ENCODE results near the gene KRTAP5-1.

Gene KRTAP5-1

DNA sequence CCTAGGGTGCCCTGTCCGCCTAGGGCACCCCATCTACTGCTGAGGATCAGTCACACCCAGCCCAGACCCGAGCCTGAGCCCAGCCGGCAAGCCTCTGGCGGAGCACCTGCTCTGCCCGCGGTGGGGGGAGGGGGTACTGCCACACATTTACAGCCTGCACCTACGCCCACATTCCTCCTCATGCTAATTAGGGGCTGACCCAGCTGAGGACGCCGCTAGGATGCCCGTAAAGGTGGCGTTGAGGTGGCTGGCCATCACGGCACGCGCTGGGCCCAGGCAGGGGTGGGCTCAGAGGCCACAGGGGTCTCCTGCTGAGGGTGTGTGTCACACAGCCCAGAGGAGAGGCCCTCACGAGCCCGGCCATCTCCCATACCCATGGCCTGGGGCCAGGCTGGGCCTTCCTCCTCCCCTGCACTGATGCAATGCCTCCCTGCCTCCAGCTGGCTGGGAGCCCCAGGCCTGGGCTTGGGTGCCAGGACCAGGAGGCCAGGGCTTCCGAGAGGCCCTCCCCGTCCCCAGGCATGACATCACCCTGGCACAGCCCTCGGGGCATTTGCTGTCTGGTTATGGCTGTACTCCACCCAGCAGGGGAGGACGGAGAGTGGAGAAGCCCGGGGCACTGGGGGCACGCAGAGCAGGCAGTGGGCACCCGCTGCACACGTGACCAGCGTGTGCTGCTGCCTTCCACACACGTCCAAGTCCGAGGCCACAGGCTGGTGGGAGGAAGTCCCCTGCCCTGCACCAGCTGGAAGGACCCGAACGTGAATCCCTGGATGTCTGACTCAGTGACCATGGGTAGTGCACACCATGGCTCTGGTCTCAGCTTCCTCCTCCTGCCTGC is 25.8 kb downstream of the KRTAP5-1 start:
- DNase-seq (ENCODE audit: low spot score) = no peak

DNA sequence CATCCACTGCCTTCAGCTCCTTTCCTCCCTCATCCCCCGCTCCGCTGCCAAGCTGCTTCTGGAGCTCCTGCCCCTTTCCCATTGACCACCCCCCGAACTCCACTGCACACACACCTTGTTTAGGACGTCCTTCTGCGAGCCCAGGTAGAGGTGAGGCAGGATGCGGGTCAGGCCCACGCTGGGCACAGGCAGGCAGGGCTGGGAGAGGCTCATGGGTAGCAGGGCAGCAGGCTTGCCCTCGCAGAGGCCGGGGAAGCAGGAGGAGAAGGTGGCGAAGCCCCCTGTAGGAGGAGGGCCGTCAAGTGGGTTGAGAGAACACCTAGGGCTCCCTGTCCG is 26.3 kb downstream of the KRTAP5-1 start:
- DNase-seq (ENCODE audit: low spot score) = no peak

DNA sequence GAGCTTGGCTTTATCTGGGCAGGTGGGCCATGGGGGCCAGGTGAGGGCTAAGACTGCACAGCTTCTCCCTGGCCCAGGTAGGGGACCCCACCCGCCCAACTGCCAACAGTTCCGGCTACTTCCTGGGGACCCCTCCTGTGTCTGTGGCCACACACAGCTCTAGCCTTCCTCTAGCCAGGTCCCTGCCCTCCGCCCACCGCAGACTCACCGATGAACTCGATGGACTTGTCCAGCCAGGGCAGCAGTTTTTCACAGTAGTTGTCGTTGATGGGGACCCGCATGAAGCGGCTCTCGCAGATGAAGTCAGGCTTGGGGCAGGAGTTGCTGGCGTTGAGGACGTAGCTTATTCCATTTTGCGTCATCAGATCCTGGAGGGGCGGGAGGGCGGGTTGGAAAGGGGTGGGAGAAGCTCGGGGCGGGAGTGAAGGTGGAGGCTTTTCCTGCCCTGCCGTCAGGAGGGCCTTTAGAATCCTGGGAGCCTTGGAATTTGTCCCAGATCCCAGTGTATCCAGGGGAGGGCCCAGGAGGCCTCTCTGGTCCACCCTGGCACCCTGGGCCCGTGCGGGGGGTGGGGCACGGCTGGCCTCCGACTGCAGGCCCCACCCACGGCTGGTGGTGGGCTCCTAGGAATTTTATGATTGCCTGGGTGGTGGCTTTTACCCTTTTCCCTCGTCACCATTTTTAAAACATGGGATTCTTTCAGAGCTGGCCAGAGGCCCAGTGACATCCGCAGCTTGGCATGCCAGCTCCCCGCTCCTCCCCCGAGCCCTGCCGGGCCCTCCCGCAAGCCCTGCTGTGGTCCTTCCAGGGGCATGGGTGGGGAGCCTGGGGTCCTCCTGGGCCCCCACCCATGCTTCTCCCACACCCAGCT is 26.9 kb downstream of the KRTAP5-1 start:
- DNase-seq (ENCODE audit: low spot score) = no peak

DNA sequence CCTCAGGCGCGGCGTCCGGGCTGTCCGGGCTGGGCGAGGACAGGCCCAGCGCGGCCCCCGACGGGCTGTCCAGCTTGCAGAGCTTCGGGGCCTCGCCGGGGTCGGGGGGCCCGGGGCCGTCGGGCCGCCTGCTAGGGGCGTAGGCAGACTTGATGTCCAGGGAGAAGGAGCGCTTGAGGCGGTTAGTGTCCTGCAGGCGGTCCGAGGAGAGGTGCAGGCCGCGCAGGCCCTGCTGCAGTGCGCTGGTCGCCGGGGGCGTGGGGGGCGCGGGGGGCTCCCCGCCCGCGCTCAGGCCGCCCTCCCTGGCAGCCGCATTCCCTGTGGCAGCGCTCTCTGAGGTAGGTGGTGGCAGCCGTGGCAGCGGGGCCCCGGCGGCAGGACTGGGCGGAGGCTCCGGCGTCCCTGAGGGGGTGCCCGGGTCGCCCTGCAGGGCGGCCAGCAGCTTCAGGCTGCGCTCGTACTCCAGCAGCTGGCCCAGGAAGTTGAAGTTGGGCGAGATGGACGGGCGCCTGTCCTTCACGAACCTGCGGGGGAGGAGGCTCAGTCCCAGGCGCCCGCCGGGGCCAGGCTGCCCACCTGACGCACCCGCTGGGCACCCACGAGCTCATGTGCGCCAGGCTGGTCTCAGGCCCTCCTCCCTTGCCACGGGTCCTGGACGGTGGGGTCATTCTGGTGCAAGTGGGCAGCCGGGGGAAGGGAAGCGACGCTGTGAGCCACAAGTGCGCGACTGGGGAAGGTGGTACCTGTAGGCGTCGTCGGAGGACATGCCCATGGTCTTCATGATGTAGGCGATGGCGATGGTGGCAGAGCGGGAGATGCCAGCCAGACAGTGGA is 27.8 kb downstream of the KRTAP5-1 start:
- DNase-seq (ENCODE audit: low spot score) = no peak

DNA sequence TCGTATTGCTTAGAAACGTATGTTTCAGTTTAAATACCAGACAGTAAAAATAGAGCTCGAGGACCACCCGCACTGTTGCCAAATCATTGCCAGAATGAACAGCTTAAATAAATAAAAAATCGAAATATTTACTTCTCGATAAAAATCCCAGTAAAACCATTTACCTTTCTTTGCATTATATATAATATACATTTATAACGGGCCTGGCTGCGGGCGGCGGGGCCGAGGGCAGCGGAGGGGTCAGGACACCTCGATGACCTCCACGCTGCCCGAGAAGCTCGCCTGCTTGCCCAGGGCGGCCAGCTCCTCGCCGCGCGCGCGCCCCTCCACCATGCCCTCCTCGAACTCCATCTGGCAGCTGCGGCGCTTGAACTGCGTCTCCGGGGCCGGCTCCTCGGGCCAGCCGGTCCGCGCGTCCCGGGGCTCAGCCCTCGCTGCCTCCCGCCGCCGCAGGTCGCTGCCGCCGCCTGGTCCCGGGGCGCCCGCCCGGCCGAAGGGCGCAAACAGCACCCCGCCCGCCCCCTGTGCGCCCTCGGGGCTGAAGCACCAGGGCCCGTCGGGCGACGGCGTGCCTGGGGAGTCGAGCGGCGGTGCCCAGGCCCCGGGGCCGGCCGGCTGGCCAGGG is 28.7 kb downstream of the KRTAP5-1 start:
- no peak for DNase-seq (ENCODE audit: low spot score)

DNA sequence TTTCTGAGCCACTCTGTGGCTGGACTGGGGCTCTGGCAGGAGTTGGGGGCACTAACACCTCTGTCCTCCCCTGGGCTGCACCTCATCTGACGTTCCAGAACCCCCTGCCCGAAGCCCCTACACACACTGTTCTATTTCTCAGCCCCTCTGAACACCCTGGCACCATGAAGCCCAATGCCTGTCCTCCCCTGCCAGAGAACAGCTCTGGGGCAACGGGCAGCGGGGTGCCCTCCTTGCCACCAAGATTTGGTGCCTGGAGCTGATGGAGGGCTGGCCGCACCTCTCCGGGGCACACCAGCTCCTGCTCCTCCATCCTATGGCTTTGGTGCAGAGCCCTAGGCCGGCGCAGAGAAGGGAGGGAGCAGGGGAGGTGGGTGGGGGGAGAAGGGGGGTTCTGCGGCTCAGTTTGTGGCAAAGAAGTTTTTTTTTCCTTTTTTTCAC is 29.4 kb downstream of the KRTAP5-1 start:
- no peak for DNase-seq (ENCODE audit: low spot score)

DNA sequence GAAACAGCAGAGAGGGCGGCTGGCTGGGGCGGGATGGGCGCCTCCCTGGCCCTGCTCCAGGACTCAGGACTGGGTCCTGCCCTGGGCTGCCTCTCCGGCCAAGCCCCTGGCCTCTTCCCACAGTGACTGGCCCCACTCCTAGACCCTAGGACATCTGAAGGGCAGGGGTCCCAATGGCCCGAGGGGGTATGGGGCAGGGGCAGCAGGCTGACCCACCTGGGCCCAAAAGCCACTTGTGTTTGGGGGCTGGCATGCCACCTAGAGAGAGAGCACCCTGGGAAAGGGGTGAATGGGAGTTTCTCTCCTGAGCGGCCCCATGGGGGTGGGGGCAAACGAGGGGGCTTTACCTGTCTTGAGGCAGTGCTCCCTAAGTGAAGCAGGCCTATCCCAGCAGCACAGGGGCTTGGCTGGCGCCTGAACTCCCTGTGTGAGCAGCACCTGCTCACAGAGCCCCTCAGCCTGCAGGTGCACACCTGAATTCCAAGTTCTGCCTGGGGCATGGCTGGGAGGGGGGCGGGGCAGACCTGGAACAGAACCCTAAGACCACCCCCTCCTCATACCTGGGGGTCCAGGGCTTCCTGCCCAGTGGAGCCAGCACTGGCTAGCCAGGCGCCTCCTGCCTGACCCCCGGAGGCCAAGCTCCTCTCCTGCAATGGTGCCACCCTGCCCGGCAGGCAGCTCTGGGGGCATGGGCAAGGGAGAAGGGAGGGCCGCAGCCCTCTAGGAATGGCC is 29.9 kb downstream of the KRTAP5-1 start:
- no peak for DNase-seq (ENCODE audit: low spot score)

DNA sequence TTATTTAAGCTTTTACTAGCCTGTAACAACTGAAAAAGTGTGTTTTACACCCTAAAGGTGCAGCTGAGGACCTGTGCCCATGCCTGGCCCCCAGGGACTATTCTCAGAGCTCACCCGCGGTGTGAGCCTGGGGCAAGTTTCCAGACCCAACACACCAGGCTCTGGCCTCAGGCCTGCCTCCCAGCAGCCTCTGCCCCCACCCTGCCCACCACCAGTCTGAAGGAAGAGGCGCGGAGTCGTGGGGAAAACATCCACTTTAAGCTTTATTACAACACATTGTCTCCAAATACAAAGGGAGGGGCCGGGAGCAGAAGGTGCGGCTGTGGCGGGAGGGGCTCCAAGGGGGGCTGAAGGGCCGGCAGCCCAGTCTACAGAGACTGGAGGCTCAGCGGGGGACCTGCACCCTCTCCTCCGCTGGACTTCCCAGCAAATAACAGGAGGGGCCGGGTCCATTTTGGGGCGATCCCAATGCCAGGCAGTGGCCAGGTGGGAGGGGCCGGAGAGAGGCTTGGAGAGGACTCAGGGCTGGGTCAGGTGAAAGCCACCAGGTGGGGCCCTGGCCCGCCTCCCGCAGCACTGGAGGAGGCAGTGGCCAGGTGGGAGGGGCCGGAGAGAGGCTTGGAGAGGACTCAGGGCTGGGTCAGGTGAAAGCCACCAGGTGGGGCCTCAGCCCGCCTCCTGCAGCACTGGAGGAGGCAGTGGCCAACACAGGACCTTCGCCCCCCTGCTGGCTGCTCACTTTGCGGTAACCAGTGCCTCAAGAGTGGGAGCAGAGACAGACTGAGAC is 31.1 kb downstream of the KRTAP5-1 start:
- no peak for DNase-seq (ENCODE audit: low spot score)

DNA sequence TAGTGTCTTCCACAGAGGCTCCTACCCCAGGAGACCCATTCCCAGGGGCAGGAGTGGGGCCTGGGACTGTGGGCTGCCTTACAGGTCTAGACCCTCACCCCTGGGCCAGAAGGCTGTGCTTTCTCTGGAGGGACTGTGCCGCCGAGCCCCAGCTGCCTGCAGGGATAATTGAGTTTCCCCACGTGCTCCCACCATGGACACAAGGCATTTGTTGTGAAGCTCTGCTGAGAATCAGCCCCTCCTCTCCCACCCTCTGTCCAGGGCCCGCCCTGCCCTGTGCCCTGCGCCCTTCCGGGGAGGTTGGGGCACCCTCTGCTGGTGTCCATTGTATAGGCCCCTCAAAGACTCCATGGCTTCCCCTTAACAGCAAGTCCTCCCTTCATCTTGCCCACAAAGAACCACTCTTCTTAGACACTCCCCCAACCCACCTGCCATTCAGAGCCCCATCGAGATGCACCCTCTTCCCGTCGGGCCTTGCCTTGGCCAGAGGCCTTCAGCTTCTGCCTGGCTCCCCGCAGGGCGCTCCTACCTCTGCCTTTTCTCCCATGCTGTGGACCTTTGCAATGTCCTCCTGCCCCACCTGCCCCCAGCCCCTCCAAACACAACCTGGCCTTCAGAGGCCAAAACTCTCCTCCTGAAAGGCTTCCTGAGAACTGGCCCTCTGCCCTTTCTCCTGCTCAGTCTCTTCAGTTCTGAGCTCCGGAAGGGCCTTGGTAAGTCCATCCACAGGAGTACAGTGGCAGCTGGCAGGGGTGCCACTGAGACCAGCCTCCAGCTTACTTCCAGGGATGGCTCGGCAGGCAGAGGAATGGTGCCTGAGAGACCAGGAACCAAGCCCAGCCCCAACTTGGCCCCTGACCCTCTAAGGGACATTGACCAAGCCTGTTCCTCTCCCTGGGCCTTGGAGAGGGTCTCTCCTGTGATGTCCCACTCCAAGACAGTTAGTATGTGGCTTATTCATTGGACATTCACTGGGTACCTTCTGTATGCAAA is 35.4 kb downstream of the KRTAP5-1 start:
- no peak for DNase-seq (ENCODE audit: low spot score)

DNA sequence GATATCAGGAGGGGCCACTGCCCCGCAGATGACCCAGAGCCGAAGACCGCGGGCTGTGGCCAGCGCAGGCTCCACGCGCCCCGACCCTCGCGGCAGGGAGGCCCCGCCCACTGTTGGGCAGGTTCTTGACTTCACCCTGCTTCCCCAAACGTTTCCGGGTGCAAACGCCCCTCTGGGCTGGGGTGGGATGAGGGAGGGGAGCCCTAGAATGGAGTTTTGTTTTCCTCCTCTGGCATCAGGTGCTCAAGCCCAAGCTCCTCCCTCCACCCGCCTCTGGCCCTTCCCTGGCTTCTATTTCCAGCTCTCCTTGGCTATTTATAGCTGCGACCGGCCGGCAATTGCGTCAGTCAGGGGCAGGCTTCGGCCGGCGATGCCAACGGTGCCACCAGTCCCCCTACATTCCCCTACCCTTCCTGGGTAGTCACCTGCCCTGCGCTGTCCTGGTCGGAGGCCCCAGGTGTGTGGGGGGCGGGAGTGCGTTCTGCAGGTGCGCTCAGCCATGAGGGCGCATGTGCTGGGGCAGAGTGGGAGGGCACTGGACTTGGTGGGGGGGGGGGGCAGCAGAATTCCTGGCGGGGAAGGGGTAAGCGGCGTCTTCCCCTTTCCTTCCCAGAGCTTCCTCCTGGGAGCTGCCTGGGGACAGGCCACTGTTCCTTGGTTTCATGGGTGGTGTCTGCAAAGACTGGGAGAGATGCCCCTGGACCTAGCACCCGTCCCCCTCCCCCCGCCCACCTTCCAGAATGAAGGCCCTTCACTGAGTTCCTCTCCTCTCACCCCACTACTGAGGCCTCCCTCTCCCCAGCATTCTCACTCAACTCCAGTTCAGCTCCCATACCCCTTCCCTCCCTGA is 36.6 kb downstream of the KRTAP5-1 start:
- no peak for DNase-seq (ENCODE audit: low spot score)

DNA sequence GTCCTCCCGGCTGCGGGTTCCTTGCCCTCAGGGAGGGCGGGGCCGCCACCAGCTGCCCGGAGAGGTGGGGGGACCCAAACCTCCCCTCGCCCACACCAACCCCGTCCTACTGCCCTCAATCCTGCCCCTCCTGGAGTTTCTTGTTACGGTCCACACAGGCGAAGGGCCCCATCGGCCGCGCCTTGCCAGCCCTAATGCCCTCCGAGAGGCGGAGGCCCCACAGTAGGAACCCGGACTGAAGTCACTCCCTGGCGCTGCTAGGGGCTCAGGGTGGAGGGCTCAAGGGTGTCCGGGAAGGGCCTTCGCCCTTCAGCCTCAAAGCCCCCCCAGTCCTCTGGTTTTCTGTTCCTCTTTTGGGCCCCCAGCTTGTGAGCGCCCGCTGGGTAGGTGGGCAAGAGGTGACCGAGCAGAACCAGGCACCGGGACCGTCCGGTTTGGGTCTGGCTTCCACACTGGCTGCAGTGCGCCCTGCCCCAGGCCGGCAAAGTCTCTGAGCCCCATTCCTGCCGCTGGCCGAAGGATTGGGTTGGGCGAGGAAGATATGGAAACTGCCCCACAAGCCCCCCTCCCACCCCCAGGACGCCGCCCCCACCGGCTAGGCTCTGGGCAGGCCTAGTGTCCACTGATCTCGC is 37.5 kb downstream of the KRTAP5-1 start:
- DNase-seq (ENCODE audit: low spot score) = no peak

DNA sequence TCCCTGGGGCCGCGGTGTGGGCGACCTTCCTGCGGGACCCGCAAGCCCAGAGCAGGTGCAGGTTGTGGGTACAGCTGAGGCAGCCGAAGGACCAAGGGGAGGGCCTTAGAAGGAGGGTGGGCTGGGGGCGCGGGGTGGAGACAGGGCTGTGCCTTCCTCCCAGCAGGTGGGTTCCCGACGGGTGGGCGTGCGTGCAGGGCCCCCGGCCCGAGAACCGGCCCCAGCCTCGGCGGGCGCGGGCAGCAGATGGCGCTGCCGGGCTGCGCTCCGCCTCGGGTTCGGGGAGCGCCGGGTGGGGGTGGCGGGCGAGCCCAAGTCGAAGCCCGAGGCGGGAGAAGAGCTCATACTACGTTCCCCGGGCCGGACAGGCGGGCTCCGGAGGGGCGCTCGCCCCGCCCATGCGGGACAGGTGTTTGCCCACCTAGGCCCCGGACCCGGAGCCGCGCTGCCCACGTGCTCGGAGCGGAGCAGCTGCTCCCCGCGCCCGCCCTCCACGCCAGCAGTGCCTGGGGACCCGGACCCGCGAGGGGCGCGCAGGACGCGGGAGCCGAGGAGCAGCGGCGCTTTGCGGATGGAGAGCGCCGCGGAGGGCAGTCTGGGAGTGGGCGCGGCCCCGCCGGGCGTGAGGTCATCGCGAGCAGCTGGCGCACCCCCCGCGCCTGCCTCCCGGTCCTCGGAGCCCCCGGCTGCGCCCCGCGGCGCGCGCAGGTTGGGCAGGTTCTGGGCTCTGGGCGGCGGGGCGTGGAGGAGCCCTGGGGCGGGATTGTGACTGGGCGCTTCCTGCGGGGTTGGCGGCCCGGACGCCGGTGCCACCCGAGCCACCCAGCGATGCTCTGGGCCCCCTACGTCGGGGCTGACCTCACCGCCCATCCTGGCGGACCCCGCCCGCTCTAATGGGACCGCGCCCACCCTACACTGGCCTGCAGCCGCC is 38.3 kb downstream of the KRTAP5-1 start:
- DNase-seq (ENCODE audit: low spot score) = peak; percentile 33

DNA sequence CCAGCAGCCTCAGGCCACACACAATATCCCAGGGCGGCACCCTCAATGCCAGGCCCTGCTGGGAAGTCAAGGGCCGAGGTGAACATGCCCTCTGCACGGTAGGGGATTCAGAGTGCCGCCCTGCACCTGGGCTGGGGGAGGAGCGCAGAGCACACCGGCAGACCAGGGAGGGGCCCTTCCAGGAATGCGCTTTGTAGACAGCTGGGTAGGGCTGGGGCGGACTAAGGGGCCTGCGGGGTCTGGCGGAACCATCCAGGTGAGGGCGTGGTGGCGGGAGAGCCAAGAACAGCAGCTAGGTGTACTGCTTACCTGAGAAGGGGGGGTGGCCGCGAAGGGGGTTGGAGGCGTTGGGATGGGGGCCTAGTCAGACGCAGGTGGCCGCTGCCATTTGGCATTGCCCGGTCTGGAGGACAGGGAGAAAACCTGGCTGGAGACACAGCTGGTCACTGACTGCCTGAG is 39.0 kb downstream of the KRTAP5-1 start:
- no peak for DNase-seq (ENCODE audit: low spot score)

DNA sequence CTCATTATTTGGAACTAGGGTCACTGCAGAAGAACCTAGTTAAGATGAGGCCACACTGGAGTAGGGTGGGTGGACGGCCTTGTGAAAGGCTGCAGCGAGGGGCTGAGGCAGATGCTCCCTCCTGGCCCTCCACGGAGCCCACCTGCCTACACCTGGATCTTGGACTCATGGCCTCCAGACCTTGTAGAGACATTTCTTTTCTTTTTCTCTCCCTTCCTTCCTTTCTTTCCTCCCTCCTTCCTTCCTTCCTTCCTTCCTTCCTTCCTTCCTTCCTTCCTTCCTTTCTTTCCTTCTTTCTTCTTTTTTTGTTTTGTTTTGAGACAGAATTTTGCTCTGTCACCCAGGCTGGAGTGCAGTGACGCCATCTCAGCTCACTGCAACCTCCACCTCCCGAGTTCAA is 39.7 kb downstream of the KRTAP5-1 start:
- no peak for DNase-seq (ENCODE audit: low spot score)

DNA sequence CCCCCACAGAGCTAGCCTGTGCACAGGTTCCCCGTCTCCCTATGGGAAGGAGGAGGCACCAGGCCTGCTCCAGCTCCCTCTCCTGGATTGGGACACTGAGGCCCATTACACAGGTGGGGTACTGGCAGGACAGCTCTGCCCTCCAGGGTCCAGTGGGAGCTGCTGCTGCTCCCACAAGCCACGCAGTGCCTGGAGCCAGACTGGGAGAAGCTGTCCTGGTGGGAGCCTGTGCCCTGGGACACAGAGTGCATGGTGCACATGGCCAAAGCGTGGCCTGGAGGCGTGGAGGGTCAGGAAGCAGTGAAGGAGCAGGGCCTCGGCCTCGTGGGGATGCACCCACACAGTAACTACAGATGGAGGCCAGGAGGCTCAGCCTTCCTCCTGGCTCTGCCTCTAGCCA is 40.5 kb downstream of the KRTAP5-1 start:
- no peak for DNase-seq (ENCODE audit: low spot score)

DNA sequence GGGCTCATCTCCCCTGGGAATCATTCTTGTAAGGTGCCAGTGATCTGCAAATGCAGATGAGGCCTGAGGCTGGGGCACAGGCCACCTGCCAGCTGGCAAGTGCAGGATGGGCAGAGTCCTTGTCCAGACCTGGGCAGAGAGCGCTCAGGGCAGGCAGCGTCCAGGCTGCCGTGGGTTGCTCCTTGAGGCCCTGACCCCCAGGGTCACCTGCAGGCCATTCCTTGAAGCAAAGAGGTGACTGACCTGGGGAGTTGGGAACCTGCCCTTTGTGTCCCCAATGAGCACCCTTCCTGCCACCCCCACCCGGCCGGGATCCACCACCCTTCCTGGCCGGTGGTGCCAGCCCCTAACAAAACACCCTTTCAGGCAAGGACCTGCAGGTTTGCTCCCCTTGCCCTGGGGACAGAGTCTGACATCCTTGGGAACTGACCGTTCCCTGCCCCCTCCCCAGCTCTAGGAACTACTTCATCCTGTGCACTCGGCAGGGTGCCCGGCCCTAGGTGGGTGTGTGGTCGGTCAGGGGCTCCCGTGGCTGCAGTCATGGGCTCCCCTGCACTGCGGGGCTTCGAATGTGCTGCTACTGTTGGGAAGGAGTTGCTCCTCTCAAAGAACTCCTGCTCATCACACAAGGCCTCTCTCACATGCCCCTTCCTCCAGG is 41.3 kb downstream of the KRTAP5-1 start:
- no peak for DNase-seq (ENCODE audit: low spot score)
